Activated T-cell treated with anti-CD3 and anti-CD28 coated beads for 4 hours (primary cell): ENCODE data around the gene RBM20.

Source experiments
- DNase-seq: peaks from one replicate; pipeline ENCODE4 v3.0.0-alpha.2; 2020

Gene RBM20

GRCh38 chr10:110841767-110842267 is 197.7 kb downstream of the RBM20 start:
- DNase-seq = no peak

GRCh38 chr10:110842326-110842904 is 198.3 kb downstream of the RBM20 start:
- no peak for DNase-seq

GRCh38 chr10:110843031-110843430 is 198.9 kb downstream of the RBM20 start:
- DNase-seq = no peak

- no peak for DNase-seq
Measured at GRCh38 chr10:110843796-110844616, 199.9 kb downstream of the RBM20 start.

- DNase-seq = no peak
Measured at GRCh38 chr10:110844617-110844881, 200.4 kb downstream of the RBM20 start.

GRCh38 chr10:110845192-110845755 is 201.1 kb downstream of the RBM20 start:
- DNase-seq = no peak

- DNase-seq = no peak
Measured at GRCh38 chr10:110845756-110846620, 201.9 kb downstream of the RBM20 start.

GRCh38 chr10:110847374-110847773 is 203.2 kb downstream of the RBM20 start:
- no peak for DNase-seq

- DNase-seq = no peak
Measured at GRCh38 chr10:110848106-110848505, 204.0 kb downstream of the RBM20 start.

GRCh38 chr10:110850099-110850498 is 206.0 kb downstream of the RBM20 start:
- no peak for DNase-seq

- no peak for DNase-seq
Measured at GRCh38 chr10:110851020-110851612, 207.0 kb downstream of the RBM20 start.

- DNase-seq = no peak
Measured at GRCh38 chr10:110852255-110852896, 208.2 kb downstream of the RBM20 start.

- DNase-seq = no peak
Measured at GRCh38 chr10:110852947-110853346, 208.8 kb downstream of the RBM20 start.

- DNase-seq = no peak
Measured at GRCh38 chr10:110853921-110854605, 209.9 kb downstream of the RBM20 start.

- no peak for DNase-seq
Measured at GRCh38 chr10:110857265-110858171, 213.4 kb downstream of the RBM20 start.

- DNase-seq = no peak
Measured at GRCh38 chr10:110858297-110858934, 214.3 kb downstream of the RBM20 start.

- DNase-seq = no peak
Measured at GRCh38 chr10:110859206-110859972, 215.3 kb downstream of the RBM20 start.

GRCh38 chr10:110859973-110860376 is 215.8 kb downstream of the RBM20 start:
- DNase-seq = no peak

- DNase-seq = no peak
Measured at GRCh38 chr10:110860576-110861241, 216.6 kb downstream of the RBM20 start.
